H1 (cell line): ENCODE measurements around the gene MAPK8IP1. TPM values are rescaled to one million over a fixed set of nuclear protein-coding genes. Genes with fewer than 3 reads are reported as not detected.

ENCODE experiments used
- CBX8 ChIP-seq: fragments of 300-800, 300-1000 bp; sonication (generic); IDR thresholded peaks from 2 replicates; pipeline ENCODE4 v1.7.1; 2016; ENCODE audit warnings: low read depth, low read length, borderline replicate concordance
- RFX5 ChIP-seq: IDR thresholded peaks from 2 replicates; pipeline ENCODE4 v1.6.1; 2011; ENCODE audit warnings: low read depth, low read length, improper control_type of control experiment, borderline replicate concordance
- polyA plus RNA-seq, 7 experiments: library from polyadenylated mRNA; depleted of rRNA in 3 of 7; stranded (reverse) in 5 of 7; unstranded in 2 of 7; fragments of >200 nt in 5 of 7; fragments of 200-250 nt in 2 of 7; gene quantifications; 1 replicate in 5 of 7; 2 replicates in 1 of 7; 4 replicates in 1 of 7; pipeline versions ENCODE4 v1.2.1 to v1.2.3, GENCODE V29; 2011 to 2013; ENCODE audit warnings: missing spikeins in 2 of 7, mixed read lengths in 2 of 7
- total RNA-seq: library from RNA; stranded (reverse); fragmentation: NEBNext Ultra II Directional; extraction: Animal tissue kit (Norgen Biotek cat#: 25700); gene quantifications from 2 replicates; pipeline ENCODE4 v1.2.1, GENCODE V29; 2021

Gene MAPK8IP1
- total and polyA plus RNA-seq, 2 of the 8 experiments (the other 6 are each of a cell fraction or from before 2014, with no cell fraction given): 32.4 to 40.1 TPM

GRCh38 chr11:45889555-45889954 is 4.1 kb downstream of the MAPK8IP1 start (continued):
- TF ChIP-seq CBX8: no peak
- no peak for TF ChIP-seq RFX5
- TF ChIP-seq, all 59 proteins: peak for 0
